Measurements from ENCODE around the gene OSBP2.

Gene OSBP2

GRCh38 chr22:30721741-30722140, 27.1 kb downstream of the OSBP2 start:
- no peak for ATAC-seq
- no peak for TF ChIP-seq BACH2 (CRISPR knock-in tag; IDR thresholded peaks at IDR 0.05; ENCODE audit: borderline replicate concordance)
- no peak for TF ChIP-seq CSRNP3 (CRISPR knock-in tag; IDR thresholded peaks at IDR 0.05)
- TF ChIP-seq CREB5 (CRISPR knock-in tag; IDR thresholded peaks at IDR 0.05; ENCODE audit: low read depth): no peak
- no peak for TF ChIP-seq PPARA (CRISPR knock-in tag; IDR thresholded peaks at IDR 0.05; ENCODE audit: borderline replicate concordance)
- TF ChIP-seq ARNTL (CRISPR knock-in tag; IDR thresholded peaks at IDR 0.05; ENCODE audit: borderline replicate concordance, low read depth): no peak
- TF ChIP-seq ISL1 (CRISPR knock-in tag; IDR thresholded peaks at IDR 0.05): no peak
- TF ChIP-seq GLIS3 (CRISPR knock-in tag; IDR thresholded peaks at IDR 0.05): no peak
- TF ChIP-seq ZNF70 (CRISPR knock-in tag; IDR thresholded peaks at IDR 0.05): no peak
- no peak for TF ChIP-seq ZFP3 (CRISPR knock-in tag; IDR thresholded peaks at IDR 0.05)
- TF ChIP-seq TSHZ2 (CRISPR knock-in tag; IDR thresholded peaks at IDR 0.05): no peak
- no peak for TF ChIP-seq PATZ1 (CRISPR knock-in tag; IDR thresholded peaks at IDR 0.05; ENCODE audit: borderline replicate concordance)

- TF ChIP-seq CSRNP3 (CRISPR knock-in tag; IDR thresholded peaks at IDR 0.05) (no peak), BACH2 (CRISPR knock-in tag; IDR thresholded peaks at IDR 0.05; ENCODE audit: borderline replicate concordance) (no peak), CREB5 (CRISPR knock-in tag; IDR thresholded peaks at IDR 0.05; ENCODE audit: low read depth) (no peak), OSR1 (CRISPR knock-in tag; IDR thresholded peaks at IDR 0.05) (no peak), POU6F1 (CRISPR knock-in tag; IDR thresholded peaks at IDR 0.05; ENCODE audit: borderline replicate concordance, low read depth) (no peak), ARNTL (CRISPR knock-in tag; IDR thresholded peaks at IDR 0.05; ENCODE audit: borderline replicate concordance, low read depth) (no peak), TSHZ2 (CRISPR knock-in tag; IDR thresholded peaks at IDR 0.05) (no peak), PPARA (CRISPR knock-in tag; IDR thresholded peaks at IDR 0.05; ENCODE audit: borderline replicate concordance) (no peak), ZNF70 (CRISPR knock-in tag; IDR thresholded peaks at IDR 0.05) (no peak), ZNF8 (CRISPR knock-in tag; IDR thresholded peaks at IDR 0.05) (no peak), ESRRG (CRISPR knock-in tag; IDR thresholded peaks at IDR 0.05) (no peak)
- ATAC-seq: no peak
These were observed 34.2 kb downstream of the OSBP2 start for GRCh38 chr22:30728826-30729225.

Data from SK-N-SH treated with all-trans-retinoic acid at 6 μM for 48 hours (cell line).